Epithelial cell of proximal tubule (primary cell): Measurements from ENCODE around the gene CCDC33. TPM values are rescaled to one million over a fixed set of nuclear protein-coding genes. Genes with fewer than 3 reads are reported as not detected.

Experiments used
- DNase-seq: peaks from one replicate; pipeline ENCODE4 v3.0.0-alpha.2; 2011; ENCODE audit warnings: low read depth
- H3K4me3 ChIP-seq: 2 replicates; pipeline ENCODE4 v1.5.1; 2011; ENCODE audit warnings: low read depth, mild to moderate bottlenecking, low read length
- total RNA-seq: library from RNA; depleted of rRNA; stranded (reverse); fragments of >200 nt; gene quantifications from 2 replicates; pipeline ENCODE4 v1.2.3, GENCODE V29; 2015
- TF ChIP-seq, protein P1 (sequence below): conservative IDR thresholded peaks from 2 replicates; pipeline ENCODE4 v1.5.1; 2012; ENCODE audit warnings: low read depth, mild to moderate bottlenecking, low read length

Gene CCDC33
- total RNA-seq, 1 donor from 2014 or later, result 2.5 TPM

DNA sequence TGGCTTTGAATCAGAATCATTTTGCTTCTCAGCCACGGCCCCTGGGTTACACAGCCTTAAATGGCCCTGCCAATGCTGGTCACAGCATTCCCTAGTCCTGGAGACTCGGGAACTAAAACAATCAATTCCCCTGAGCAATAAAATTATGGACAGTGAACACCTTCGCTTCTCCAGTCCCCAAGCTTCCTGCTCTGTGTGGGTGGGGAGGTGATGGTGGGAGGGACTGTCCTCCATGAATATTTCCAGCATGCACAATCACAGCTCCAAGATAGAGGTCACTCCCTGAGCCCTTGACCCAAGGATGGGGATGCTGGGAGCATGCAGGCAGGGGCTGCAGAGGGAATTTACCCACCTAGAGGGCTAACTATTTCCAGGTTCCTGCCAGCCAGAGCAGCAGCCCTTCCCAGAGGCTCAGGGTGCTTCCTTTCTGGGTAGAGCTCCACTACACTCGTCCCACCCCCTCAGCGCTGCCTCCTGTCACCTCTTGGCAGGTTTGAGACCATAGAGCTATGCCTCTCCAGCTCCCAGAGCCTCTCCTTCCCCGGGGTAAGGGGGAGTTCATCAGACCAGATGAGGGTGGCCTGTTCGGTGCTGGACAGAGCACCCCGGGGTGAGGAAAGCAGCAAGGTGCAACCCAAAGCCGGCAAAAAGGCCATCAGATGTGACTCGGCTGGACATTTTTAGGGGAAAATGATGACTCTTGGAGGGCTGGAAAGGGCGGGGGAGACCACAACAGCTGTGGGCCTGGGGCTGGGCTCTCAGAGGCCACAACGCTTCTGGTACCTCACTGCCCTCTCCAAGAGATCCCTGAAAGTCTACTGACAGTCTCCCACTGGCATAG is 14.5 kb upstream of the CCDC33 start:
- TF ChIP-seq, protein P1, sequence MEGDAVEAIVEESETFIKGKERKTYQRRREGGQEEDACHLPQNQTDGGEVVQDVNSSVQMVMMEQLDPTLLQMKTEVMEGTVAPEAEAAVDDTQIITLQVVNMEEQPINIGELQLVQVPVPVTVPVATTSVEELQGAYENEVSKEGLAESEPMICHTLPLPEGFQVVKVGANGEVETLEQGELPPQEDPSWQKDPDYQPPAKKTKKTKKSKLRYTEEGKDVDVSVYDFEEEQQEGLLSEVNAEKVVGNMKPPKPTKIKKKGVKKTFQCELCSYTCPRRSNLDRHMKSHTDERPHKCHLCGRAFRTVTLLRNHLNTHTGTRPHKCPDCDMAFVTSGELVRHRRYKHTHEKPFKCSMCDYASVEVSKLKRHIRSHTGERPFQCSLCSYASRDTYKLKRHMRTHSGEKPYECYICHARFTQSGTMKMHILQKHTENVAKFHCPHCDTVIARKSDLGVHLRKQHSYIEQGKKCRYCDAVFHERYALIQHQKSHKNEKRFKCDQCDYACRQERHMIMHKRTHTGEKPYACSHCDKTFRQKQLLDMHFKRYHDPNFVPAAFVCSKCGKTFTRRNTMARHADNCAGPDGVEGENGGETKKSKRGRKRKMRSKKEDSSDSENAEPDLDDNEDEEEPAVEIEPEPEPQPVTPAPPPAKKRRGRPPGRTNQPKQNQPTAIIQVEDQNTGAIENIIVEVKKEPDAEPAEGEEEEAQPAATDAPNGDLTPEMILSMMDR, result no peak

DNA sequence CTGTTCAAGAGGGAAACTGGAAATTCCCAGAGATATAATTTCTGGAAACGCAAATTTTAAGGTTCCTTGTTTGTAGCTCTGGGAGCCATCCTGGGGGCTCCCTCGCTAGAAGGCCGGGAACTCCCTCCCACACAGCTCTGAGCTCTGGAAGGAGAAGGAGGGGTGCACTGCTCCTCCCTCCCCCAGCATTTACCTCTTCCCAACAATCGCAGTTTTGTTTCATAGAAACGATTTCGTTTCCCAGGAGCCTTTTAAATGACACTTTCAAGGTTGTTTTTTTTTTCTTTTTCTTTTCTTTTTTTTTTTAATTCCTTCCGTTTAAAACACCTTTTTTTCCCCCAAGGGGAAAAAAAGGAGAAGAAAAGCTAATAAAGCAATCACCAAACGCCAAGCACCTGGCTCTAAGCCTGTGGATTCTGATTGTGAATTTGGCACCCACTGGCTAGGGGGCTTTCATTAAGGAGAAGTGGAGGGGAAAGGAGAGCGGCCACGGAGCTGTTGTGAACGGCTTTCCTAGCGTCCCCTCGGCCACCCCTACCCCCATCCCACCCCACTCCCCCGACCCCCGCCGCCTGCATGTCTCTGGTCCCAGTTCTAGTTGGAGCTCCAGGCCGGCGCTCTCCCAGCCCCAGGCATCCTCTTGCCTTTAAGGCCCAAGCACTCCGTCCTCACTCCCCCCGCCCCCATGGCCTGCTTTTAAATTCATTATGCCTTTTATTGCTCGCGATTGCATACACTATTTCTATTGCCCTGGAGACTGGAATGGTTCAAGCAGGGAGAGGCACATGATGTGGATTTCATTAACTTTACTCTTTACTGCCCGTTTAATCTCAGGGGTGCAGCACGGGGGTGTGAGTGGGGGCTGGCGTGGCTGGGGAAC is 13.6 kb upstream of the CCDC33 start:
- no peak overlapping the region for H3K4me3 ChIP-seq

More for the DNA sequence above, 14.5 kb upstream of the CCDC33 start:
- no peak for DNase-seq
- H3K4me3 ChIP-seq, result no peak overlapping the region

DNA sequence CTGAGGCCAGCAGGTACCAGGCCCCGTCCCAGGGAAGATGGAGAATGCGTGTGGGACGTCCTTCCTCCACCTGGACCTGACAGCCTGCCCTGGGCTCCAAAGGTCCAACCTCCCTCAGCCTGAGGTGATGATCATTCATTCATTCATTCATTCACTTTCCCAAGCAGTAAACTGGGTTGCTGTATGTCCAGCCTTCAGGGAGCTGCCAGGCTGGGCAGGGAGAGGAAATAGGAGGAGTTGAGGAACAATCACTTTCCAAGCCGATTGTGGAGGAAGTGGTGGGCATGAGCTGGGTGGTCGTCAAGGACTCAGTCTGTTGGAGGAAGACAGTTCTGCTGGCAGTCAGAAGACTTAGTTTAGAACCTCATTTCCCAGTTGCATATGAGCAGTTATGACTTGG is 10.2 kb upstream of the CCDC33 start:
- H3K4me3 ChIP-seq, result no peak overlapping the region
- TF ChIP-seq, protein P1, result no peak
- no peak for DNase-seq

More for the DNA sequence above, 13.6 kb upstream of the CCDC33 start:
- no peak for DNase-seq
- TF ChIP-seq, protein P1, result no peak

DNA sequence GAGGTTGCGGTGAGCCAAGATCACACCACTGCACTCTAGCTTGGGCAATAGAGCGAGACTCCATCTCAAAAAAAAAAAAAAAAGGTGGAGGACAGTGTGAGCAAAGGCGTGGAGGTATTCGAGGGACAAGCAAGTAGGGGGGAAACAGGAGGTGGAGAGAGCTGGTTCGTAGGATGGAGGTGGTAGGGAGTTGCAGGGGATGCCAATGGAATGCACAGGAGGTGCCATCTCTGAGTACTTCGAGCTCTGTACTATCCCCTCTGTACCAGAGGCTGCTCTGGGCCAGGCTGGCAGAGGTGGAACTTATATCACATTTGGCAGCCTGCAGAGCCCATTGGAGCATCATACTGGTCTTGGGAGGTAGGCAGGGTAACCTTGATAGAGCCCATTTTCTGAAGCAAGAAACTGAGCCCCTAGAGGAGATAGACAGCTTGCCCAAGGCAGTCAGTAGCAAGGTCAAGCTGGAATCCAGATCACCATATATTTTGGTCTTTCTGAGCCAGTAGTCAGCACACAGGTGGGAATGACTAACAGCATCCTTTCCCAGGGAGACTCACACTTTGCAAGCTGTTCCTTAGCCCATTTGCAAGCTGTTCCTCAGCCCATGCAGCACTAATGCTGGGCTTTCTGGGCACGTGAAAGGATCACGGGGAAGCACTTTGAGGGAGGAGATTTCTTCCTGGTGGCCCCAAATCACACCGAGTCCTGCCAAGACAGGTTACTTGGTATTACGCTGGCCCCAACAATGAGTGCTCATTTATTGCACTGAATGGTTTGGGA is 9.2 kb upstream of the CCDC33 start:
- DNase-seq, result no peak
- TF ChIP-seq, protein P1, result no peak
- H3K4me3 ChIP-seq, result no peak overlapping the region

DNA sequence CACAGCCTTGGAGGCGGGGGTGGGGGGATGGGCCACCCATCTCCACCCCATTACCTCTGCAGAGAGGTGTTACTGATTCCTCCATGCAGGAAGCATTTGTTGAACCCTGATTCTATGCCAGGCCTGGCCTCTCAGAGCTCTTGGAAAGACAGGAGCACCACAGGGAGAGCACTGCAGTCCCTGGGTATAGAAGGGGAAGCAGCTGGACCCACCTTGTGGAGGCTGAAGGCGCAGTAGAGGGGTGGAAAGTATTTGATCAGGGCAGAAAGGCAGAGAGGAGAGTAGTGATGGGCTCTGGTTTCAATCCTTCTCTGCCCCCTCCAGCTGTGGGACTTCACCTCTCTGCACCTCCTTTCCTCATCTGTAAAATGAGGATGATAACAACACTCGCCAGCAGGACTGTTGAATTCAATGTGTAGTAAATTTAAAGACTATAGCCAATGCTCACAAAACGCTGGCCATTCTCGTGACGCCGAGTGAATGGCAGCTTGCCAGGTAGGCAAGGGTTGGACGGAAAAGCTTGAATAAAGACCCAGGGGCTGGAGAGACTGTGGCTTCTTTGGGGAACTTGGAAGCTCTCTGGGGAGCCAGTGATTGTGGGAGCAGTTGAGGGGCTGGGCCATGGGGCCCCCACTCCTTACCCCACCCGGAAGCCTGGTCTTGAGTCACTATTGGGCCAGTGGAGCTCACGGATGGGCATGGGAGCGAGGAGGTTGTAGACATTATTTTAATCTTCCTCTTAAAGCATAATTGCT is 8.0 kb upstream of the CCDC33 start:
- no peak overlapping the region for H3K4me3 ChIP-seq
- TF ChIP-seq, protein P1, result no peak
- DNase-seq, result no peak

DNA sequence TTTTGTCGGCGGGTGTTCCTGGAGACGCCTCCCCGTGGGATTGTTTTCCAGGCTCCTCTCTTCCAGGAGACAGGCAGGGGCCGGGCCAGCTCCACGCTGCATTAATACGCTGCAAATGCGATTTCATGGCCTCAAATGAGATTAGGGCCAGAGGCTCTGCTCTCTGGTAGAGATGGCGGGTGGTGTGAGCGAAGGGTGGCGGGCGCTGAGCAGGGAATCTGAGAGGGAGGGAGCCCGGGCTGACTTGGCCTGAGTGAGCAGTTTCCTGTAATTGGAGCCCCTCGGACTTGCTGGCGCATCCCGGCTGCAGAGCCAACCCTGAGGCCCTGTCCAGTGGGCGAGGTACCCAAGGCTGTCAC is 7.4 kb upstream of the CCDC33 start:
- no peak for DNase-seq
- TF ChIP-seq, protein P1, result no peak
- H3K4me3 ChIP-seq, result no peak overlapping the region
